HepG2 (cell line): ENCODE results near the gene WDR76. TPM values are rescaled to one million over a fixed set of nuclear protein-coding genes. Genes with fewer than 3 reads are reported as not detected.

Experiments
- ATRX ChIP-seq: sonication (generic); formaldehyde crosslinking; IDR thresholded peaks from 2 replicates; pipeline ENCODE4 v1.4.0; 2020; ENCODE audit warnings: missing genetic modification reagents, borderline replicate concordance
- BHLHE40 ChIP-seq: IDR thresholded peaks from 2 replicates; pipeline ENCODE4 v1.6.1; 2011; ENCODE audit warnings: low read length, improper control_type of control experiment
- CHD4 ChIP-seq: fragments of 200-600 bp; sonication (generic); IDR thresholded peaks from 2 replicates; pipeline ENCODE4 v1.7.0; 2017; ENCODE audit warnings: mild to moderate bottlenecking, low read length, borderline replicate concordance
- ELF4 ChIP-seq: sonication (generic); formaldehyde crosslinking; IDR thresholded peaks from 2 replicates; pipeline ENCODE4 v1.5.0; 2020; ENCODE audit warnings: missing genetic modification reagents, mild to moderate bottlenecking, moderate library complexity, borderline replicate concordance
- ESRRA ChIP-seq: sonication (generic); formaldehyde crosslinking; IDR thresholded peaks from 2 replicates; pipeline ENCODE4 v1.5.1; 2020; ENCODE audit warnings: mild to moderate bottlenecking, low read depth, missing genetic modification reagents
- FOXO1 ChIP-seq: sonication (generic); formaldehyde crosslinking; IDR thresholded peaks from 2 replicates; pipeline ENCODE4 v1.4.0; 2020; ENCODE audit warnings: missing genetic modification reagents
- GTF3A ChIP-seq: sonication (generic); formaldehyde crosslinking; conservative IDR thresholded peaks from 2 replicates; pipeline ENCODE4 v1.4.0; 2020; ENCODE audit warnings: mild to moderate bottlenecking, missing genetic modification reagents
- MEIS2 ChIP-seq: sonication (generic); formaldehyde crosslinking; IDR thresholded peaks from 2 replicates; pipeline ENCODE4 v1.9.0; 2021; ENCODE audit warnings: mild to moderate bottlenecking, missing genetic modification reagents
- NFYC ChIP-seq: IDR thresholded peaks from 2 replicates; pipeline ENCODE4 v1.6.1; 2016; ENCODE audit warnings: missing genetic modification reagents, missing compliant biosample characterization
- PRMT3 ChIP-seq: sonication (generic); formaldehyde crosslinking; IDR thresholded peaks from 2 replicates; pipeline ENCODE4 v1.8.1; 2022; ENCODE audit warnings: low read depth, mild to moderate bottlenecking, moderate library complexity, missing genetic modification reagents, borderline replicate concordance
- SMAD1 ChIP-seq: sonication (generic); formaldehyde crosslinking; IDR thresholded peaks from 2 replicates; pipeline ENCODE4 v1.4.0; 2020; ENCODE audit warnings: missing genetic modification reagents, low read depth, mild to moderate bottlenecking, borderline replicate concordance
- SMARCE1 ChIP-seq: fragments of 450-650 bp; IDR thresholded peaks from 2 replicates; pipeline ENCODE4 v1.6.1; 2017; ENCODE audit warnings: borderline replicate concordance
- TCF7L2 ChIP-seq: IDR thresholded peaks from 2 replicates; pipeline ENCODE4 v1.6.1; 2011; ENCODE audit warnings: mild to moderate bottlenecking, low read depth, low read length, moderate library complexity
- TERF1 ChIP-seq: sonication (generic); formaldehyde crosslinking; IDR thresholded peaks from 2 replicates; pipeline ENCODE4 v1.8.0; 2022; ENCODE audit warnings: mild to moderate bottlenecking, missing genetic modification reagents, moderate library complexity
- U2AF2 ChIP-seq: fragments of 200-400 bp; formaldehyde crosslinking; IDR thresholded peaks from 2 replicates; pipeline ENCODE4 v1.6.1; 2017; ENCODE audit warnings: low read depth, mild to moderate bottlenecking, low read length
- ZEB1 ChIP-seq: IDR thresholded peaks from 2 replicates; pipeline ENCODE4 v1.6.1; 2012; ENCODE audit warnings: mild to moderate bottlenecking, low read depth, inconsistent platforms; ENCODE audit not compliant: insufficient replicate concordance
- ZFP36 ChIP-seq: fragments of 150-350 bp; IDR thresholded peaks from 2 replicates; pipeline ENCODE4 v1.6.1; 2018; ENCODE audit warnings: borderline replicate concordance, low read length, low read depth; ENCODE audit not compliant: partially characterized antibody
- ZNF260 ChIP-seq: sonication (generic); formaldehyde crosslinking; IDR thresholded peaks from 2 replicates; pipeline ENCODE4 v1.4.0; 2020; ENCODE audit warnings: missing genetic modification reagents, low read depth, mild to moderate bottlenecking, borderline replicate concordance
- ZNF597 ChIP-seq: sonication (generic); formaldehyde crosslinking; IDR thresholded peaks from 2 replicates; pipeline ENCODE4 v1.5.0; 2020; ENCODE audit warnings: missing genetic modification reagents
- ZNF746 ChIP-seq: sonication (generic); formaldehyde crosslinking; IDR thresholded peaks from 2 replicates; pipeline ENCODE4 v1.8.0; 2022; ENCODE audit warnings: mild to moderate bottlenecking, missing genetic modification reagents
- ZNF816 ChIP-seq: sonication (generic); formaldehyde crosslinking; IDR thresholded peaks from 2 replicates; pipeline ENCODE4 v1.8.0; 2022; ENCODE audit warnings: missing genetic modification reagents, mild to moderate bottlenecking, borderline replicate concordance
- polyA plus RNA-seq, 8 experiments: library from polyadenylated mRNA; depleted of rRNA in 3 of 8; stranded (reverse) in 7 of 8; unstranded in 1 of 8; fragments of >200 nt; fragmentation: Illumina TruSeq in 4 of 8; extraction: Trizol in 4 of 8; gene quantifications; 2 replicates each; pipeline versions ENCODE4 v1.2.1 to v1.2.3, GENCODE V29; 2011 to 2016; ENCODE audit warnings: low read depth in 4 of 8, missing spikeins in 1 of 8, mixed read lengths in 1 of 8; ENCODE audit not compliant: insufficient read depth in 1 of 8
- total RNA-seq, 5 experiments: library from RNA; depleted of rRNA; stranded (reverse); fragments of >200 nt; fragmentation: Illumina TruSeq; extraction: Trizol; gene quantifications; 2 replicates each; pipeline ENCODE4 v1.2.3, GENCODE V29; 2016; ENCODE audit warnings: low read depth in 1 of 5
- TF ChIP-seq, protein P1 (sequence below): sonication (generic); formaldehyde crosslinking; IDR thresholded peaks from 2 replicates; pipeline ENCODE4 v1.4.0; 2020; ENCODE audit warnings: mild to moderate bottlenecking, missing genetic modification reagents
- TF ChIP-seq, protein P2 (sequence below): sonication (generic); formaldehyde crosslinking; IDR thresholded peaks from 2 replicates; pipeline ENCODE4 v1.4.0; 2020; ENCODE audit warnings: missing genetic modification reagents
- TF ChIP-seq, protein P3 (sequence below): sonication (generic); formaldehyde crosslinking; IDR thresholded peaks from 2 replicates; pipeline ENCODE4 v1.9.0; 2021; ENCODE audit warnings: missing genetic modification reagents, mild to moderate bottlenecking, borderline replicate concordance

Gene WDR76
- total and polyA plus RNA-seq, 2 of the 13 experiments (the other 11 are each of a cell fraction or from before 2014, with no cell fraction given), result 1.1 to 9.7 TPM

DNA sequence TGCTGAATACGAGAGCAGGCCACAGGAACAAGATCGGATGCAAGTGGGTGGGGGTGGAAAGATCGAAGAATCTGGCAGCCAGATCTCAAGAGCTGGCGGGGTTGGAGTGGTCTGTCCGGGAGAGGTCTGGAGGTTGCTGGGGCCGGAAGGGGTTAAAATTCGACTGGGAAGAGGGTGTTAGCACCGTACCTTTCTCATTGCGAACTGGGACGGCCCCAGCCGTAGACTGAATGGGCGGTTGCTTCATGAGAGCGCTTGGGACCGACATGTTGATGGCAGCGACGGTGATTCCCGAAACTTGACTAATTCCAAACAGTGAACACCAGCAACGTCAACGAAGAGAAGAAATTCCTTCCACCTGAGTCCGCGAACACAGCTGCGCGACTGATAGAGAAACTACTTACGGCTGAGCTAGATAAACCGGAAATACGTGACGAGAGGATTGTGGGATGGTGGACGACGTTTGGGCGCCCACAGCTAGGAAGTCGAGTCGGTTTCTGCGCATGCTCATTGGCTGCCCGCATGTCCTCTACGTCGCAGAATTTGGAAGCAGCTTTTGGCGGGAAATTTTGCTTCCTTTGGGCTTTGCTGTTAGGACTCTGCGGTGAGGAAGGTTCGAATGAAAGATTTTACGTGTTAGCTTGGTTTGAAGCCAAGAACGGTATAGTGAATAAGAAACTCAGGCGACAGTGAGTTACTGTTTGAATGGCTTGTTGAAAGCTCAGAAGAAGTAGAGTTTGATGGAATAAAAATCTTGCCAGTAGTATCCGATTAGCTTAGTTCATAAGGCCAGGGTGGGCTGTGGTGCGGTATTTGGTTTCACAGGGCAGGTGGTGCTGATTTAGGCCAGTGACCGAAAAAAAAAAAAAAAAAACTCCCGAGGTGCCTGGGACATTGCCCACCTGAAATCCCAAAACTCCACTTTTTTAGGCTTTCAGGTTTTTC lies 2.2 kb upstream of the WDR76 start, which contains the start of gene MFAP1 (continued):
- TF ChIP-seq, protein P1, sequence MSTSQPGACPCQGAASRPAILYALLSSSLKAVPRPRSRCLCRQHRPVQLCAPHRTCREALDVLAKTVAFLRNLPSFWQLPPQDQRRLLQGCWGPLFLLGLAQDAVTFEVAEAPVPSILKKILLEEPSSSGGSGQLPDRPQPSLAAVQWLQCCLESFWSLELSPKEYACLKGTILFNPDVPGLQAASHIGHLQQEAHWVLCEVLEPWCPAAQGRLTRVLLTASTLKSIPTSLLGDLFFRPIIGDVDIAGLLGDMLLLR, result no peak
- TF ChIP-seq ZEB1 (no peak), TCF7L2 (no peak), ZNF816 (no peak; the same call in 1 of the 2 replicates), ESRRA (CRISPR knock-in tag) (no peak), ZNF746 (CRISPR knock-in tag) (no peak), CHD4 (no peak), ZNF260 (CRISPR knock-in tag) (no peak), ZNF597 (no peak), BHLHE40 (no peak), TERF1 (CRISPR knock-in tag) (no peak), U2AF2 (no peak), ATRX (CRISPR knock-in tag) (no peak), SMARCE1 (no peak), PRMT3 (no peak), MEIS2 (CRISPR knock-in tag) (no peak), ELF4 (CRISPR knock-in tag) (no peak), NFYC (CRISPR knock-in tag) (peak; percentile 53; the same call in 1 of the 2 replicates), SMAD1 (CRISPR knock-in tag) (no peak), ZFP36 (no peak), FOXO1 (CRISPR knock-in tag) (no peak), GTF3A (CRISPR knock-in tag) (no peak)
- TF ChIP-seq, protein P2, sequence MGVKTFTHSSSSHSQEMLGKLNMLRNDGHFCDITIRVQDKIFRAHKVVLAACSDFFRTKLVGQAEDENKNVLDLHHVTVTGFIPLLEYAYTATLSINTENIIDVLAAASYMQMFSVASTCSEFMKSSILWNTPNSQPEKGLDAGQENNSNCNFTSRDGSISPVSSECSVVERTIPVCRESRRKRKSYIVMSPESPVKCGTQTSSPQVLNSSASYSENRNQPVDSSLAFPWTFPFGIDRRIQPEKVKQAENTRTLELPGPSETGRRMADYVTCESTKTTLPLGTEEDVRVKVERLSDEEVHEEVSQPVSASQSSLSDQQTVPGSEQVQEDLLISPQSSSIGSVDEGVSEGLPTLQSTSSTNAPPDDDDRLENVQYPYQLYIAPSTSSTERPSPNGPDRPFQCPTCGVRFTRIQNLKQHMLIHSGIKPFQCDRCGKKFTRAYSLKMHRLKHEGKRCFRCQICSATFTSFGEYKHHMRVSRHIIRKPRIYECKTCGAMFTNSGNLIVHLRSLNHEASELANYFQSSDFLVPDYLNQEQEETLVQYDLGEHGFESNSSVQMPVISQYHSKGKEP (CRISPR knock-in tag), result no peak
- TF ChIP-seq, protein P3, sequence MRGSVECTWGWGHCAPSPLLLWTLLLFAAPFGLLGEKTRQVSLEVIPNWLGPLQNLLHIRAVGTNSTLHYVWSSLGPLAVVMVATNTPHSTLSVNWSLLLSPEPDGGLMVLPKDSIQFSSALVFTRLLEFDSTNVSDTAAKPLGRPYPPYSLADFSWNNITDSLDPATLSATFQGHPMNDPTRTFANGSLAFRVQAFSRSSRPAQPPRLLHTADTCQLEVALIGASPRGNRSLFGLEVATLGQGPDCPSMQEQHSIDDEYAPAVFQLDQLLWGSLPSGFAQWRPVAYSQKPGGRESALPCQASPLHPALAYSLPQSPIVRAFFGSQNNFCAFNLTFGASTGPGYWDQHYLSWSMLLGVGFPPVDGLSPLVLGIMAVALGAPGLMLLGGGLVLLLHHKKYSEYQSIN (CRISPR knock-in tag), result no peak
